ENCODE results near the gene CSRNP2.
"Not testable (repeated sequence)": the region's sequence is repeated elsewhere in the genome, so short reads cannot be mapped to it uniquely, and the experiment has no call there.

Gene CSRNP2

GRCh38 chr12:51028126-51028812, 55.1 kb downstream of the CSRNP2 start:
- DNase-seq (ENCODE audit: low read depth): peak; percentile 10

- DNase-seq (ENCODE audit: low read depth): no peak
These were observed 56.0 kb downstream of the CSRNP2 start for GRCh38 chr12:51027342-51027835.

- DNase-seq (ENCODE audit: low read depth): peak; percentile 93
These were observed 57.4 kb downstream of the CSRNP2 start, which contains the start of gene SLC11A2 for GRCh38 chr12:51025836-51026638. SLC11A2 (minus strand) TSS chr12:51026384; CDS start chr12:51010728, 15,656 bp downstream.

DNA sequence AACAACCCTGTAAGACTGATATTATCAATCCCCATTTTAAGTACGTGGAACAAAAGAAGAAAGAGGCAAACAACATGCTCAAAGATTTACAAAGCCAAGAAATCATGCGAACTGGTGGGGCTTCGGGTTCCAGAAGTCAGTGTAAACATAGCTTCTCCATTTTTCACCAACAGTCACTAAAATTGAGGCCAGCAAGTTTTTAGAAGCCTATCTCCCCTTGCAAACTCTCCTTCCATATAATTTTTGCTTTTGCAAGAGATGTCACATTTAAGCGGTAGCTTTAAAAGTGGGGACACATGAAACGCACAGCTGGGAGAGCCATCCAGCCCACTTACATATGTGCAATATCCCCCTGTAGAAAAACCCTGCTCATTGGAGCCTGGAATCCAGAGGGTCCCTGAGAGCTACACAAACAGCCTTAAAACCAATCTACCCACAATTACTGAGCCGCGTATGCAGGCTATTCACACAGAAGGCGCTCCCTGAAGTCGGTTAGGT, 58.0 kb downstream of the CSRNP2 start:
- DNase-seq (ENCODE audit: low read depth): no peak

GRCh38 chr12:51023625-51024382, 59.6 kb downstream of the CSRNP2 start:
- no peak for DNase-seq (ENCODE audit: low read depth)

DNA sequence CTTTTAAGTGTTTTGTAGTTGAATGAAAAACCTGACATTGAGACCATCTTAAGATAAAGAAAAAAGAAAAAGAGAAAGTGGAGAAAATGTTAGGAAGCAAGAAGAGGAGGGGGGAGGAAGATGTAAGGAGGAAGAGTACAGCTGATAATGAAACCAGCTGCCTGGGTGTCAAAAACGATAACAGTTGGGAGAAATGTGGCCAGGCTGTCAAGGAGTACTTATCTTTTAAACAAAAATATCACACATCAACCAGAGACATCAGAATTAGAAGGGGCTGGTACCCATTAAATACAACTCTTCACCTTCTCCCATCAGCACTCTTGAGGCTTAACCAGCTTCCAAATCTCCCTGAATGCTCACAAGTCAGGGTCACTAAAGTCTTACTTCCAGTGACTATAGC, 61.7 kb downstream of the CSRNP2 start:
- DNase-seq (ENCODE audit: low read depth): no peak

GRCh38 chr12:51020448-51021182, 62.8 kb downstream of the CSRNP2 start:
- DNase-seq (ENCODE audit: low read depth): no peak

DNA sequence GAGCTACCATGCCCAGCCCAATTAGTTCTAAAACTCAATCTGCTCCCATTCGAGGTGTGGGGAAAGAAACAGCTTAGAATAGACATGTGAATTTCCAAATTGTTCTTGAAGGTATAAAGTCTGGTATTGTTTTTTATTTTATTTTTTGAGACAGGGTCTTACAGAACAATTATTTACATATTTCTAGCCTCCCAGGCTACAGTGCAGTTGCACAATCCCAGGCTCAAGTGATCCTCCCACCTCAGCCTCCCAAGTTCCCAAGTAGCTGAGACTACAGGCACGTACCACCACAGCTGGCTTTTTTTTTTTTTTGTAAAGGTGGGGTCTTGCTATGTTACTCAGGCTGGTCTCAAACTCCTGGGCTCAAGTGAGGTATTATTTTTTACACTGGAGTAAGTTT, 63.5 kb downstream of the CSRNP2 start:
- no peak for DNase-seq (ENCODE audit: low read depth)

- DNase-seq (ENCODE audit: low read depth): no peak
These were observed 64.4 kb downstream of the CSRNP2 start for GRCh38 chr12:51018956-51019355.

DNA sequence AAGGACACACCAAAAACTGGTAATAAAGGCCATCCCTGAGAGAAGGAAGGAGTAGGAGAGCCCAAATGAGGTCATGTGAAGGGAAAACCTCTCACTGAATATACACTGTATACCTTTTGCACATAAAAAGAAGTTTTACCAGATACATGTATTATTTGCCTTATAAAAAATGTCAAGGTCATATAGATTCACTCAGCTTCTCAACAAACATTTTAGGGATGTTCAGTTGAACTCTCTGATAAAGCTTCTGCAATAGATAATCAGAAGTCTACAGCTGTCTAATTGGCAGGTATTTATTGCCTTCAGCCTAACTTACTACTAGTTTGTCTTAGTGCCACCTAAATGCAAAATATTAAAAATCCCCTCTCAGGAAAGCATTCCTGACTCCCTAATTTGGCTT, 65.9 kb downstream of the CSRNP2 start:
- no peak for DNase-seq (ENCODE audit: low read depth)

GRCh38 chr12:51014467-51014866, 68.9 kb downstream of the CSRNP2 start:
- not testable (repeated sequence) for DNase-seq (ENCODE audit: low read depth)

GRCh38 chr12:51013441-51013840, 70.0 kb downstream of the CSRNP2 start:
- DNase-seq (ENCODE audit: low read depth): no peak

DNA sequence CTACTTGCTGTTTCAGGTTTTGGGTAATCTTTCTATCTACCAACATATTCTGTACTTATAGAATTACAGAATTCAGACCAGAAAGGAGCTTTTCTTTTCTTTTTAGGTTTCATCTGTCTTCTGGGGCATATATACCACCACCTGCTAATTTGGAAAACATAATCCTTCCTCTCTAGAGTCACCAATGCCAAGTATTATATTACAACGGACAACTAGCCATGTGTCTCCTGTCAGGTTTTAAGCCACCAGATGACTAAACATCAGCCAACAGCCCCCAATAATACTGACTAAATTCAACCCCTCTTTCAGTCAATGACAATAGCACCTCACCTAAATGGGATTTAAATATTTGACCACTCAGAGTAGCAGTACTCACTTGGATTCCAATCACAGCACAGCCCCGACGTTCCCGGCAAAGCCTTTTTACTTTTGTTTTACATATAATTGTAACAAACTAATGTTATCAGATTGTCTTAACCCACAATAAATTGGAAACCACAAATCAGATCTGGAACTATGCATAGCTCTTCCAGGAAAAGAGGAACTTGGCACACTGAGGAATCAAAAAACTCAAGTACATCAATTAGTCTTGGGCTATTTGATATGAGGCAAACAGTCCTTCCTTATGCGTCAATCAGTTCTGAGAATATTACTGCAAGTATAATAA, 70.7 kb downstream of the CSRNP2 start:
- DNase-seq (ENCODE audit: low read depth): no peak

- no peak for DNase-seq (ENCODE audit: low read depth)
These were observed 71.4 kb downstream of the CSRNP2 start for GRCh38 chr12:51011955-51012354.

Measured in activated T-cell treated with anti-CD3 and anti-CD28 coated beads for 24 hours (primary cell).